ENCODE measurements around the gene C2CD2L. TPM values are rescaled to one million over a fixed set of nuclear protein-coding genes. Genes with fewer than 3 reads are reported as not detected.

Gene C2CD2L
- total RNA-seq, 3 donors from 2014 or later (not counting 1 experiment from before 2014, with no cell fraction given) = 20.3 to 27.7 (median 25.6) TPM

DNA sequence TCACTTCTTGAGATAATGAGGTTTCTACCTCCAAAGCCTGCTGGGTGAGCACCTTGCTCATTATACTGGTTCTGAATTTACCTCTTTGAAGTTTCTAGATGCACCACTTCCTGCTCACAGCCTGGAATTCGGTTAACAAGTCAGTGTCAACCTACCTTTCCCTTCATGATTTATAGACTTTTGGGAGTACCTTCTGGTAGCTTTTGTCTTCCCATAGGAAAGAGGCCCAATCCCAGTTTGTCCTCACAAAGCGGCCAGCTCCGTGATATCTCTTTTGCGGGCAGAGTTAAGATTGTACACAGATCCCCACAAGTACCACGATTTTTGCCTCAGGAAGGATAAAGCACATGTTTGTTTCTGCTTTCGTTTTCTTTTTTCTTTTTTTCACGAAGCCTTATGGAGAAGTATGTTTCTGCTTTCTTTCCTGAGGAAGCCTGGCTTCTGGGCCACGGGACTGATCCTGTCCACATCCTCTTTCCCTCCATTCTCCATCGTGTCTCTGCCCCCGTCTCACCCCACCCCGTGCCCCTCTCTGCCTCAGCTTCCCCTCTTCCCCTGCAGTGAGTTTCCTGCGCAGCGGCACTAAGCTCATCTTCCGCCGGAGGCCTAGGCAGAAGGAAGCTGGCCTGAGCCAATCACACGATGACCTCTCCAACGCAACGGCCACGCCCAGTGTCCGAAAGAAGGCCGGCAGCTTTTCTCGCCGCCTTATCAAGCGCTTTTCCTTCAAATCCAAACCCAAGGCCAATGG, 8.5 kb downstream of the C2CD2L start:
- peak overlapping the region in 1 of 2 donors; percentile 63 for H3K27ac Mint-ChIP-seq
- Histone ChIP-seq H3K36me3 (ENCODE audit: control insufficient read depth, insufficient read depth, low read length) (peaks cover 49% of the 10 kb centered on the region), H3K9me3 (ENCODE audit: control insufficient read depth, insufficient read depth, low read length) (no peaks in the 10 kb centered on the region), H3K4me1 (ENCODE audit: control insufficient read depth, insufficient read depth, low read length) (peaks cover 9% of the 10 kb centered on the region), H3K27me3 (ENCODE audit: control insufficient read depth, insufficient read depth, low read length) (no peaks in the 10 kb centered on the region), H3K4me3 (ENCODE audit: low read length) (no peak overlapping the region), H3K27ac (ENCODE audit: low read length) (no peak overlapping the region)
- no peaks in the 10 kb centered on the region for H3K9me3 Mint-ChIP-seq
- intact Hi-C loops (cut with micrococcal nuclease) = no loop called here
- H3K4me1 Mint-ChIP-seq = peaks cover 7 to 12% of the 10 kb centered on the region in 2 donors
- H3K4me3 Mint-ChIP-seq = no peak overlapping the region
- WGBS (ENCODE audit: insufficient coverage) = 64% methylated on average over 24 of the region's 24 CpGs
- H3K27me3 Mint-ChIP-seq (ENCODE audit: low read depth in 2 of 2) = no peaks in the 10 kb centered on the region
- TF ChIP-seq, protein P1, sequence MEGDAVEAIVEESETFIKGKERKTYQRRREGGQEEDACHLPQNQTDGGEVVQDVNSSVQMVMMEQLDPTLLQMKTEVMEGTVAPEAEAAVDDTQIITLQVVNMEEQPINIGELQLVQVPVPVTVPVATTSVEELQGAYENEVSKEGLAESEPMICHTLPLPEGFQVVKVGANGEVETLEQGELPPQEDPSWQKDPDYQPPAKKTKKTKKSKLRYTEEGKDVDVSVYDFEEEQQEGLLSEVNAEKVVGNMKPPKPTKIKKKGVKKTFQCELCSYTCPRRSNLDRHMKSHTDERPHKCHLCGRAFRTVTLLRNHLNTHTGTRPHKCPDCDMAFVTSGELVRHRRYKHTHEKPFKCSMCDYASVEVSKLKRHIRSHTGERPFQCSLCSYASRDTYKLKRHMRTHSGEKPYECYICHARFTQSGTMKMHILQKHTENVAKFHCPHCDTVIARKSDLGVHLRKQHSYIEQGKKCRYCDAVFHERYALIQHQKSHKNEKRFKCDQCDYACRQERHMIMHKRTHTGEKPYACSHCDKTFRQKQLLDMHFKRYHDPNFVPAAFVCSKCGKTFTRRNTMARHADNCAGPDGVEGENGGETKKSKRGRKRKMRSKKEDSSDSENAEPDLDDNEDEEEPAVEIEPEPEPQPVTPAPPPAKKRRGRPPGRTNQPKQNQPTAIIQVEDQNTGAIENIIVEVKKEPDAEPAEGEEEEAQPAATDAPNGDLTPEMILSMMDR (IDR thresholded peaks at IDR 0.05) = no peak
- no peak for ATAC-seq
- H3K36me3 Mint-ChIP-seq = peaks cover 6% of the 10 kb centered on the region
- peak in 1 of 2 donors; percentile 70 for DNase-seq

- TF ChIP-seq, protein P1 (IDR thresholded peaks at IDR 0.05) = no peak
- peaks cover 12 to 18% of the 10 kb centered on the region in 2 donors for H3K4me1 Mint-ChIP-seq
Observed at GRCh38 chr11:119116235-119116594, 9.1 kb downstream of the C2CD2L start.

GRCh38 chr11:119116601-119117000, 9.5 kb downstream of the C2CD2L start:
- H3K36me3 ChIP-seq (ENCODE audit: control insufficient read depth, insufficient read depth, low read length) = peaks cover 40% of the 10 kb centered on the region
- Mint-ChIP-seq H3K9me3 (no peaks in the 10 kb centered on the region), H3K27me3 (ENCODE audit: low read depth in 2 of 2) (no peaks in the 10 kb centered on the region), H3K36me3 (peaks cover 6% of the 10 kb centered on the region), H3K4me1 (peaks cover 14 to 21% of the 10 kb centered on the region in 2 donors), H3K27ac (no peak overlapping the region), H3K4me3 (no peak overlapping the region)
- intact Hi-C loops (cut with micrococcal nuclease) = no loop called here
- H3K4me3 ChIP-seq (ENCODE audit: low read length) = no peak overlapping the region
- ATAC-seq = no peak
- no peak for DNase-seq
- no peaks in the 10 kb centered on the region for H3K27me3 ChIP-seq (ENCODE audit: control insufficient read depth, insufficient read depth, low read length)
- 96% methylated on average over 5 of the region's 5 CpGs for WGBS (ENCODE audit: insufficient coverage)
- H3K4me1 ChIP-seq (ENCODE audit: control insufficient read depth, insufficient read depth, low read length) = peaks cover 13% of the 10 kb centered on the region
- TF ChIP-seq, protein P1 (IDR thresholded peaks at IDR 0.05) = no peak
- H3K9me3 ChIP-seq (ENCODE audit: control insufficient read depth, insufficient read depth, low read length) = no peaks in the 10 kb centered on the region
- H3K27ac ChIP-seq (ENCODE audit: low read length) = no peak overlapping the region

More at GRCh38 chr11:119116235-119116594, 9.1 kb downstream of the C2CD2L start:
- intact Hi-C loops (cut with micrococcal nuclease) = no loop called here
- Mint-ChIP-seq H3K4me3 (no peak overlapping the region), H3K27me3 (ENCODE audit: low read depth in 2 of 2) (no peaks in the 10 kb centered on the region), H3K36me3 (peaks cover 6% of the 10 kb centered on the region), H3K27ac (peak overlapping the region in 1 of 2 donors; percentile 63), H3K9me3 (no peaks in the 10 kb centered on the region)
- Histone ChIP-seq H3K36me3 (ENCODE audit: control insufficient read depth, insufficient read depth, low read length) (peaks cover 44% of the 10 kb centered on the region), H3K27me3 (ENCODE audit: control insufficient read depth, insufficient read depth, low read length) (no peaks in the 10 kb centered on the region), H3K4me1 (ENCODE audit: control insufficient read depth, insufficient read depth, low read length) (peaks cover 13% of the 10 kb centered on the region), H3K9me3 (ENCODE audit: control insufficient read depth, insufficient read depth, low read length) (no peaks in the 10 kb centered on the region), H3K4me3 (ENCODE audit: low read length) (no peak overlapping the region), H3K27ac (ENCODE audit: low read length) (no peak overlapping the region)
- DNase-seq (no peak), ATAC-seq (no peak)
- WGBS (ENCODE audit: insufficient coverage) = 96% methylated on average over 9 of the region's 10 CpGs
